Tibial artery (tissue), 4 donors: ENCODE data around the gene SLC35F1.

Experiments
- DNase-seq, 2 donors: peaks; one replicate each; pipeline ENCODE4 v3.0.0-alpha.2; 2019
- H3K27ac ChIP-seq, 2 donors: fragments of 200-600 bp; sonication (generic) in 1 of 2; 1 replicate in 1 of 2; 2 replicates in 1 of 2; pipeline ENCODE4 v1.5.1; 2018 to 2019; ENCODE audit warnings: mild to moderate bottlenecking in 1 of 2
- H3K27me3 ChIP-seq, 2 donors: fragments of 200-600 bp; sonication (generic) in 1 of 2; one replicate each; pipeline versions ENCODE4 v1.5.1 to v1.6.0; 2016 to 2019
- H3K36me3 ChIP-seq, 3 donors: fragments of 200-600 bp; sonication (generic) in 2 of 3; one replicate each; pipeline ENCODE4 v1.5.1; 2016 to 2019; ENCODE audit warnings: mild to moderate bottlenecking in 2 of 3
- H3K4me1 ChIP-seq, 4 donors: fragments of 200-600 bp; sonication (generic) in 2 of 4; 1 replicate in 3 of 4; 2 replicates in 1 of 4; pipeline ENCODE4 v1.5.1; 2016 to 2019
- H3K4me3 ChIP-seq, 2 donors: fragments of 200-600 bp; sonication (generic) in 1 of 2; 1 replicate in 1 of 2; 2 replicates in 1 of 2; pipeline ENCODE4 v1.5.1; 2018 to 2019; ENCODE audit warnings: mild to moderate bottlenecking in 2 of 2
- H3K9me3 ChIP-seq, 3 donors: fragments of 200-600 bp; sonication (generic) in 1 of 3; one replicate each; pipeline ENCODE4 v1.5.1; 2016 to 2019
- intact Hi-C: fragments of 100-400 bp; cut with DNase I; formaldehyde crosslinking; loops from one replicate; pipeline ENCODE4 v1.15.0; 2023; ENCODE audit warnings: low total_unique reads
- TF ChIP-seq, protein P1 (sequence below), 2 experiments: fragments of 200-600 bp in 1 of 2; fragments of 450-650 bp in 1 of 2; IDR thresholded peaks; one replicate each; pipeline ENCODE4 v1.5.1; 2017 to 2019; ENCODE audit warnings: antibody characterized with exemption in 2 of 2, mild to moderate bottlenecking in 1 of 2, moderate library complexity in 1 of 2

The SLC35F1 gene

DNA sequence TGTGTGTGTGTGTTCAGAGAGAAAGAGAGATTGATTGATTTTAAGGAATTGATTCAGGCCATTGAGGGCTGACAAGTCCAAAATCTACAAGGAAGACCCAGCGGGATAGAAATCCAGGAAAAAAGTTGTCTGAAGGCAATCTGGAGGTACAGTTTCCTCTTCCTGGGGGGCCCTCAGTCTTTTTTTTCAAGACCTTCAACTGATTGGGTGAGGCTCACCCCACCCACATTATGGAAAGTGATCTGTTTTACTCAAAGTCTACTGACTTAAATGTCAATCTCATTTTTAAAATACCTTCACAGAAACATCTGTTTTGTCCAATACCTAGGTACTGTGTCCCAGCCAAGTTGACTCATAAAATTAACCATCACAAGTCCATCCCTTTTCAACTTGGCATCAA, 398.0 kb downstream of the SLC35F1 start:
- Histone ChIP-seq H3K4me3 (no peak overlapping the region), H3K27ac (peak overlapping the region; percentile 85 to 88), H3K4me1 (peaks cover 0 to 52% (median 37%) of the 10 kb centered on the region in 4 donors), H3K9me3 (no peaks in the 10 kb centered on the region), H3K36me3 (no peaks in the 10 kb centered on the region), H3K27me3 (no peaks in the 10 kb centered on the region)
- TF ChIP-seq, protein P1, sequence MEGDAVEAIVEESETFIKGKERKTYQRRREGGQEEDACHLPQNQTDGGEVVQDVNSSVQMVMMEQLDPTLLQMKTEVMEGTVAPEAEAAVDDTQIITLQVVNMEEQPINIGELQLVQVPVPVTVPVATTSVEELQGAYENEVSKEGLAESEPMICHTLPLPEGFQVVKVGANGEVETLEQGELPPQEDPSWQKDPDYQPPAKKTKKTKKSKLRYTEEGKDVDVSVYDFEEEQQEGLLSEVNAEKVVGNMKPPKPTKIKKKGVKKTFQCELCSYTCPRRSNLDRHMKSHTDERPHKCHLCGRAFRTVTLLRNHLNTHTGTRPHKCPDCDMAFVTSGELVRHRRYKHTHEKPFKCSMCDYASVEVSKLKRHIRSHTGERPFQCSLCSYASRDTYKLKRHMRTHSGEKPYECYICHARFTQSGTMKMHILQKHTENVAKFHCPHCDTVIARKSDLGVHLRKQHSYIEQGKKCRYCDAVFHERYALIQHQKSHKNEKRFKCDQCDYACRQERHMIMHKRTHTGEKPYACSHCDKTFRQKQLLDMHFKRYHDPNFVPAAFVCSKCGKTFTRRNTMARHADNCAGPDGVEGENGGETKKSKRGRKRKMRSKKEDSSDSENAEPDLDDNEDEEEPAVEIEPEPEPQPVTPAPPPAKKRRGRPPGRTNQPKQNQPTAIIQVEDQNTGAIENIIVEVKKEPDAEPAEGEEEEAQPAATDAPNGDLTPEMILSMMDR (IDR thresholded peaks at IDR 0.05), result no peak
- no peak for DNase-seq
- intact Hi-C loops, result no loop called here

DNA sequence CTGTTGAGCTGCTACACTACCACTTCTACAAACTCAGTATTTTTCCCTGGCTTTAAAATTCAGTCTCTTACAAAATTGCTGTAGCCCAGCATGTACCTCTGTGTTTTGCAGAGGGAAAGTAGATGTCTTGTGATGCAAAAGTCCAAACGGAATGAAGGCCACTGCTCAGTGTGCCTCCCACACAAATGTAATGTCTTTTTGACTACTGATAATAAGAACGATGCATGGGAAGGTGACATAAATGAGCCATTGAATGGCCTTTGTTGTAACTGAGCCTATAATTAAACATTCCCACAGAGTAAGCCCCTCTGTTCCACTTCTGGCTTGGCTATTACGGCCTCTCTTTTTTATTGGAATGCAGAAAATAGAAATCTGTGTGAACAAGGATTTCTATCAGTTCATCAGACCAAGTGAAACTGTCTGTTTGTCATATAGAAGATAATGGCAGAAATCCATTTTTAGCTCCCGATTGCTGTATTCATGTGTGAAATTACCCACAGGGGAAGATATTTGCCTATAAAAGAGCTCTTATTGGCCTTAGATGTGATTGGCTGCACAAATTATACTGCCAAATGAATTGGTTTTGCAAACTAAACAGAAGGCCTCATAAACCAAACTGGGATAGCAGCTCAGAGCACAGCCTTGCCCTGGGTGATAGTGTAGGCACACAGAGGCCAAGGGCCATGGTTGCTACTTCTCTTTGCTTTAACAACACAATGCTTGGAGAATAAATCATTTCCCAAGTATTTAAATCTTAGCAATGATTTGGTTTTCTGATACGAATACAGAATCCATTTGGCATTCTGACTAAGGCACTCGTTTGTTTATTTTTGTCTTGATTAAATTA, 399.6 kb downstream of the SLC35F1 start:
- H3K36me3 ChIP-seq, result no peaks in the 10 kb centered on the region
- no peak overlapping the region for H3K4me3 ChIP-seq
- intact Hi-C loops, result no loop called here
- DNase-seq, result no peak
- TF ChIP-seq, protein P1 (IDR thresholded peaks at IDR 0.05), result no peak
- peak overlapping the region; percentile 85 to 88 for H3K27ac ChIP-seq
- H3K27me3 ChIP-seq, result no peaks in the 10 kb centered on the region
- no peaks in the 10 kb centered on the region for H3K9me3 ChIP-seq
- H3K4me1 ChIP-seq, result peaks cover 0 to 62% (median 43%) of the 10 kb centered on the region in 4 donors

DNA sequence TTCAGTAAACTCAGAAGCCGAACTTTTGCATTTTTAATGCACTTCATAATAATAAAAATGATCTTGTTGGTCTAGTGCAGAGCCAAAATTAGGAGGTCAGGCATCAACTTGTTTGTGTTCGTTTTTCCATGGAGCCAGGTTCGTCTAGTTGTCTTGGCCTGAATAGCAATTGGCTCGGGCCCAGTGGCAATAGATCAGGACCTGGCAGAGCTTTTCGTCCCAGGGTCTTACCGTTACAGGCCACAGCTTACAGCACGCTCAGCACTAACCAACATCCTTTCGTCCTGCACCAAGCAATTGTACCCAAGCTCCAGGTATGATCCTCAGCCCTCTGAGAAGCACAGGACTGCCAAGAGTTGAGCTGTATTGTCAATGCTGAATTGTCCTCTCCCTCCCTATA, 400.5 kb downstream of the SLC35F1 start:
- Histone ChIP-seq H3K4me1 (peaks cover 0 to 62% (median 43%) of the 10 kb centered on the region in 4 donors), H3K27ac (peak overlapping the region; percentile 85 to 88), H3K9me3 (no peaks in the 10 kb centered on the region), H3K27me3 (no peaks in the 10 kb centered on the region), H3K4me3 (no peak overlapping the region), H3K36me3 (no peaks in the 10 kb centered on the region)
- TF ChIP-seq, protein P1 (IDR thresholded peaks at IDR 0.05), result no peak
- DNase-seq, result peak; percentile 72 to 84
- intact Hi-C loops, result no loop called here

DNA sequence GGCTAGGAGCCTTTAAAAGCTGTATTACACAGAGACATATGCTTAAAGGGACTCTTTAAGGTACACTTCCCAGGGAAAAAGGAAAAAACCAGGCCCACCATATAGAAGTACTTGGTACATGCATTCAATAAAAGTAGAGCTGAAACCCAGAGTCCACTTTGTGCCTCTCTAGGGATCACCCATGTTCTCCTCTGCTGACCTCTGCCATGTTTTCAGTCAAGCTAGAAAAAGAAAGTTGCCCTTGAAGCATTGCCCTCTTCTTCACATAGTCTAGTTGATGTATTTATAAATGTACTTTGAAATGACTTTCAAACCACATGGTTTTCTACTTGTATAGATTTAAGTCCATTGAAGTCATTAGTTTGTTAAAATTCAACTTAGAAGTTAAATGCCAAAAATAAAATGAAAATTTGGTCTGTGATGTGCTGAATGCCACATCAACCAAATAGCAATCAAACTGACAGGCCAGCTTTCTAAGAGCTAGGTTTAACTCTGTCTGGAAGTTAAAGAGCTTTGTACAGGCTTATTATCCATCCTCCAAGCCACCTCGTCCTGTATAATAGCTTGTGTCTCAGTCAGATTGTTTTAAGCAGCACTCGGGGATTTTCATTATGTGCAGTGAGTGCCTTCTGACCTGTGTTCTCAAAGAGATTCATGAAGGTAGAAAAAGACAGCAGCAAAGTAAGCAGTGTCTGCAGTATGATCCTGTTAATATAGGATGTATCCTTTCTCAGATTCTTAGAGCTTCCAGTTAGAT, 402.5 kb downstream of the SLC35F1 start:
- peaks cover 0 to 80% (median 42%) of the 10 kb centered on the region in 4 donors for H3K4me1 ChIP-seq
- no peaks in the 10 kb centered on the region for H3K27me3 ChIP-seq
- no peak for DNase-seq
- H3K9me3 ChIP-seq, result no peaks in the 10 kb centered on the region
- intact Hi-C loops, result no loop called here
- no peak overlapping the region for H3K4me3 ChIP-seq
- H3K27ac ChIP-seq, result peak overlapping the region; percentile 85 to 88
- TF ChIP-seq, protein P1 (IDR thresholded peaks at IDR 0.05), result no peak
- H3K36me3 ChIP-seq, result no peaks in the 10 kb centered on the region

DNA sequence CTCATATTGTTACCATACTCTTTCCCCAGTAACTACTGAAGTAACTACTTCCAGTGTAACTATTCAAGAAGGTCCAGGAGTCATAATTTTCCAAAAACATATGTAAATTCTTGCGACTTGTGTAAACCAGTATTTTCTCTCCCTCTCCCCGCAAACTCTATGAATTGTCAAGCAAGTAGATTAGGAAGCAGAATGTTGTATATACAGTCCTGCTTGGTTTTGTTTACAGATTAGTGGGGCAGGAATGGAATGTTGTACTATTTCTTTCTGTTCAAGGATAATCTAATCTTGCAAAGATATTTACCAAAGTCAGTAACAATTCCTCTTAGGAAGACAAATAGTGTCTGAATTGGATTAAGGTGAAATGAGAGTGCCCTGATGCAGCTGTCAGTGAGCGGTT, 406.1 kb downstream of the SLC35F1 start:
- H3K36me3 ChIP-seq, result no peaks in the 10 kb centered on the region
- H3K9me3 ChIP-seq, result no peaks in the 10 kb centered on the region
- DNase-seq, result no peak
- TF ChIP-seq, protein P1 (IDR thresholded peaks at IDR 0.05), result no peak
- no peaks in the 10 kb centered on the region for H3K27me3 ChIP-seq
- intact Hi-C loops, result no loop called here
- no peak overlapping the region for H3K4me3 ChIP-seq
- H3K4me1 ChIP-seq, result peaks cover 4 to 82% (median 28%) of the 10 kb centered on the region in 4 donors
- H3K27ac ChIP-seq, result peak overlapping the region; percentile 77 to 88
